HG03521 (cell line): ENCODE results near the gene NPM3.
"Not testable (repeated sequence)": the region's sequence is repeated elsewhere in the genome, so short reads cannot be mapped to it uniquely, and the experiment has no call there.

Source experiments
- ATAC-seq: cut with Tn5 transposase; IDR thresholded peaks from one replicate; pipeline ENCODE4 v1.9.1; 2021; ENCODE audit warnings: mild to moderate bottlenecking, moderate library complexity; ENCODE audit not compliant: unreplicated experiment

Gene NPM3

DNA sequence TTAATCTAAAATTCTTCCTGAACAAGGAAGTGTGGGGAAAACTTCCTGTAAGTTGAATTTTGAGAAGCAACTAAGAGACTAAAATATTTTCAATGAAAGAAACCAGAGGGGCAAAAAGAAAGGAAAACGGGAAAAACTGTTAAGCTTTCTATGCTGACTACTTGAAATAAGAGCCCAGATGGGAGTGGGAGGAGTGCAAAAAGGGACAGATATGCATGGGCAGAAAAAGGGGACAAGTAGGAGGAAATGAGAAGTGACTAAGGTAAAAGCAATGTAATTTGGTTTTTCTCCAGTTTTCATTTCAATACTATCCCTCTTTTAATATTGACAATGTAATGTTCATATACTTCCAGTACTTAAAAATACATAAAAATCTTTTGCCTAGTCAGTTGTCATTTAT is 23.9 kb upstream of the NPM3 start:
- no peak for ATAC-seq

- no peak for ATAC-seq
Measured at GRCh38 chr10:101803511-101803910, 20.3 kb upstream of the NPM3 start.

- ATAC-seq: no peak
Measured at GRCh38 chr10:101797403-101798059, 14.3 kb upstream of the NPM3 start.

DNA sequence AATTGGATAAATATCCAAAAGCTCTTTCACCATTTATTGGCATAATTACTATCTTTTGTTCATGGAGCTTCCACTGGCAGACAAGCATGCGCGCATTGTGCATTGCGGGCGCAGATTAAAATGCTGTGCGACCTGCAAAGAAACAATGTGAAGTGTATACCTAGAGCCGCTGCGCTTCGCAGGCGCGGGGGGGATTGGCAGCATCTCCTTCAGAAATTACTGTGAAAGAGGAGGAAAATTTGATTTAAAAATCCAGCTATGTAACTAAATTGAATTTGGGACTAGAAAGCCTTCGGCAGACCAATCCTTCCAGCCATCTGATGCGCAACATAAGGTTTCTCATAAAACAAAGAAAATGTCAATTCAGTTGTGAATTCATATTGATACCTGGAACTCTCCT is 10.3 kb upstream of the NPM3 start:
- ATAC-seq: no peak

- no peak for ATAC-seq
Measured at GRCh38 chr10:101789686-101790085, 6.4 kb upstream of the NPM3 start.

DNA sequence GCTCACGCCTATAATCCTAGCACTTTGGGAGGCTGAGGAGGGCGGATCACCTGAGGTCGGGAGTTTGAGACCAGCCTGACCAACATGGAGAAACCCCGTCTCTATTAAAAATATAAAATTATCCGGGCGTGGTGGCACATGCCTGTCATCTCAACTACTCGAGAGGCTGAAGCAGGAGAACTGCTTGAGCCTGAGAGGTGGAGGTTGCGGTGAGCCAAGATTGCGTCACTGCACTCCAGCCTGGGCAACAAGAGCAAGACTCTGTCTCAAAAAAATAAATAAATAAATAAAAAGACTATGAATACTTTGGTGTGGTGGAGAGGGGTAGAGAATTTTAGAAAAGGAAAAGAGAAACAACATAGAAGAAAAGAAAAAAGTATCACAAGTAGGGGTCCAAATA is 6.0 kb upstream of the NPM3 start:
- ATAC-seq: not testable (repeated sequence)

- ATAC-seq: no peak
Measured at GRCh38 chr10:101785801-101786200, 2.6 kb upstream of the NPM3 start.

GRCh38 chr10:101784558-101784957 is 1.3 kb upstream of the NPM3 start:
- ATAC-seq: no peak

DNA sequence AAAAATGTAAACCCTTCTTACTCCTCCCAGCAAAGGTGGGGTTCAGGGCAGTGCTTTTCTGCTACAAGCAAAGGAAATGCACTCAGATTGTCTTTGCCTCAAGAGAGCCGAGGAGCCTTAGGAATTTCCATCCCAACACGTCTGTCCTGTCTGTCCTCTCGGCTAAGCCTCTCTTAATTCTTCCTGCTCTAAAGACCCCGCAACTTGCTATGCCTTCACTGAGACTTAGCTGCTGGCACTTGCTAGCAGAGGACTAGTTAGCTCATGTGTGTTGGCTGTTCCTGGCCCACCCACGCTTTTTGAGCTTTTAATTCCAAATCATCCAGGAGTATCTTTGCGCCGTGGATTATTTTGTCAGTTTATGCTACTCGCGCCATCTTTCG is 481 bp upstream of the NPM3 start:
- no peak for ATAC-seq

DNA sequence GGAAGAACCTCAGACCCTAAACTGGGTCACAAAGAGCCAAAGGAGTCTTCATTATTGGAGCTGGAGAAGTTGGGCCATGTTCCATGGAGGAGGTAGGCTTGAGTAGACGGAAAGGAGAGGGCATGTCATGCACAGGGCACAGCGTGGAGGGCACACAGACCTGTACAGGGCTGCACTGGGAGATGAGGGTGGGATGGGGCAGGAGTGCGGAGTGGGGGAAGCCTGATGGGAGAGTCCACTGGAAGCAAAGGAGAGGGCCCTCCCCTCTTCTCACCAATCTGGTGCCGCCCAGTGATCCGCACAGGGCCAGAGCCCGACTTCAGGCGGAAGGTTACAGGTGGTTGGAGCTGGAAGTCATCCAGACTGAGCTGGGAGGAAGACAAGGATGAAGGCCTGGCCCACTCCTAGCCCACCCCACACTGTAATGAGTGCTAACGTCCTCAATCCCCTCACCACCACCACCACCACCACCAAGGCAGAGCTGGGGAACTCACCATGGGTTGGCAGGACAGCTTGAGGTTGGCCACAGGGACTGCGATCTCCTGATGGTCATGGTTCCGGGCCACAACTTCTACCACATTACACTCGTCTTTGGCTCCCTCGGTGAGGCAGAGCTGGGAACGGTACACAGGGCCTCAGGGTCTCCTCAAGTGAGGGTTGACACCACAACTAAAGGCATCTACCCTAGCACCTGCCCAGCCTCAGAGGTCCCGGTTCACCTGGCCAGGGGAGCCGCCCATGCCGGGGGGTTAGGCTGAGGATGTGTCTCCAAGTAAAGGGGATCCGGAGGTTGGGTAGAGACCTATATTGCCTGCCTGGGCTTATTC is 1.0 kb downstream of the NPM3 start:
- no peak for ATAC-seq

DNA sequence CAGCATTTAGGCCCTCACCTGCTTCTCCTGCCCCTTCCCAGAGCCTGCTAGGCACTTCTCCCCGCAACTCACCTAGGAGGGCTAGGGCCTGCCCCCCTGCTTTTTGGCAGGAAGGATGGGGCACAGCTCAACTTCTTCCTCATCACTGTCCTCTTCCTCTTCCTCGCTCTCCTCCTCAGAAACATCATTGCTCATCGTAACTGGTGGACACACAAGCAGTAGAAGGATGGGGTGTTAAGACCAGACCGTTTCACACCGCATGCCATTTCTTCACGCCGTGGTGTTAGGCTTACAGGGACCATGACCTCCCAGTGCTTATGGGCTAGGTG is 1.6 kb downstream of the NPM3 start:
- no peak for ATAC-seq

GRCh38 chr10:101780818-101781654 is 2.2 kb downstream of the NPM3 start:
- ATAC-seq: no peak

GRCh38 chr10:101780187-101780817 is 2.9 kb downstream of the NPM3 start:
- ATAC-seq: no peak

DNA sequence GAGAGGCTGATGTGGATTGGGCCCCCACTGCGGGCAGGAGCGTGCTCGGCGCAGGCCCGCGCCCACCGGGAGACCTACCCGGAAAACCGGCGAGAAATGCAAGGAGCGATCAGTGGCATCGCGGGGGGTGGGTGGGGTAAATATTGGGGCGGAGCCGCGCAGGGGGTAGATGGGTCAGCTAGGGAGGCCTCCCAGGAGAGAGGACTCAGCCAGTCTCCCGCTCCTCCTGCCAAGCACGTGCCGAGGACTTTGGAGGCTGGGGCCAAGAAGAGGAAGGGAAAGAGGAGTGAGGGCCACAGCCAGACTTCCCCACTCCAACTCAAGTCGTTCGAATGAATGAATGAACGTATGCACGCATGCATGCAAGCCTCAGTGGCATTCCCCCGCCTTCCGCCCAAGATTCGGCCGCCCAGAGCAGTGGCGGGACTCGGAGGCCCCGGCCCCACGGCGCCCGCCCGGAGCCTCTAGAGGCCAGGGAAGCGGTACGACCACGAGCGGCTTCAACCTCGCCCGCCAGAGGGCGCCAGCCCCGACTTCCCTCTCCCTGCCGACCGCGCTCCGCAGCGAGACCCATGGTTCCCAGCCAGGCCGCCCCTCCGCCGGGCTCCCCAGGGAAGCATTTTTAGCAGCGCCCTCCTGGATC is 3.6 kb downstream of the NPM3 start:
- ATAC-seq: peak; percentile 37

DNA sequence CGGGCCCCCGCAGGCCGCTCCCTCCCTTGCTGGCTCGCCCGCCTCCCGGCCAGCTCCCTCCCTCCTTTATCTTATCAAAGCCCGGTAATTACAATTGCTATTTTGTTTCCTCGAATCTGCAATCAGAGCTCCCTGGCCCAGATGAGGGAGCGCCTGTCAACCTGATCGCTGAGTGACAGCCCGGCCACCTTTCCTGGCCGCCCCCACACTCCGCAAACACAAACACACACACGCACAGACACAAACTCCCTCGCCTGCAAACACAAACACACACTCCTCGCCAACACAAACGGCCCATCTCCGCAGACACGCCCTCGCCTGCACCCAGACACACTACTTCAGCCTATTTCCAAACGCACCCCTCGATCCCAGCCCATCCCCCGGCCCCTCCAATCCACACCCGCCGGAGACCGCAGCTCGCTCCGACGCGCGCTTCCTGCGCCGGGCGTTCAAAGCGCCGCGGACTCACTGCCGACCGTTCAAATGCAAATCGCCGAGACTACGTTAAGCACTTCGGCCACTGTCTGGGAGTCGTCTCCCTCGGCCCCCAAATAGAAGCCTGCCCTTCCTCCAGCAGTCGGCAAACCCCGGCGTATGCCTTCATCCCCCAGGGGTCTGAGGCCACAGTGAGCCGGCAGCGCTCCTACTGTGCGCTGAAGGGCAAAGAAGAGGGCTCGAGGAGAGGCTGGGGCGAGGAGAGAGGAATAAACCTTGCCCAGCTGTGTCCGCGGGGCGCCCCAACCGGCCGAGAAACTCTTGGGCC is 4.3 kb downstream of the NPM3 start:
- ATAC-seq: no peak

DNA sequence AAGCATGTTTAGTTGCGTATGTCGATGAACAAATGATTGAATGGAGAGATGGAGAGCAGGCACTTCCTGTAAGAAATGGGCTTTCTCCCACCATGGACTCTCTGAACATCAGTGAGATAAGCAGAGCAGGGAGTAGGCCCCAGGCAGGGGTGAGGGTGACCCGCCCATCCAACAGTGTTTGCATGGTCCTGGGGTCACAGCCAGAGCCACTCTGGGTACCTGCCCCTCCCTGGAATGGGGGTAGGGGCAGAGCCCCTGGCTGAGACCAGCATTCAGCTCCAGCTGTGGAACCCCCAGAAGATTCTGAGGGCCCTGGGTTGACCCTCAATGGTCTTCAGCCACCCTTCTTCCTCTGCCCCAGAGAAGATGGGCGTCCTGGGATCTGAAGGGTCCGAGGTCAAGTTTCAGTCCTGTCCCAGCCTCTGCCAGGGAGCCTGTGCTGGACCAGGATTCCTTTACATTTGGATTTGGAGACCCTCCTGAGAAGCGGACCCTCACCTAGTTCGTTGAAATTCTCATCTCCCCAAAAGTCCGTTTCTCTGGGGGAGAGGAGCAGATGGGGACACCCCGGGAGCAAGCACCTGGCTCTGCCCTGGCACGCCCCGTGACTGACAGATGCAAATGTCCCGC is 5.0 kb downstream of the NPM3 start:
- ATAC-seq: no peak

DNA sequence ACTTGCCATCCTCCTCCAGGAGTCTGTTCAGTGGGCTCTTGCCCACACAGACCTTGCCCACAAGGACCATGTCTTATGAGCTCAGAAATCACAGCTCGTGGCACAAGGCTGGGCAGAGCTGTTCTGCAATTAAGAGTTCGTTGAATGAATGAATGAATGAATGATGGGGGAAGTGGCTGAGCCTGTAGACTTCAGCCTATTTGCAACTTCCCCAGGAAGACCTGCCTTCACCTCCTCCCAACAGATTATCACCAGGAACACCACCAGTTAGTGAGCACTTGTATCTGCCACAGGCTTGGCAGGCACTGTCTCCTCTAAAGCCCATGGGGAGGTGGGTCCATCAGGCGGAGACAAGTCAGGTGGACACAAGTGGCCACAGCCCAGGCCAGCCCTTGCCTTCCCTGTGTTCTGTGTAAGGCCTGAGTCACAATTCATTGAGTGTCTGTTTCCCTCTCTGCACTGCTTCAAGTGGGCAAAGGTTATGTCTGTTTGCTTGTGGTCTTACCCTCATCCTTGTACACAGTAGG is 5.6 kb downstream of the NPM3 start:
- ATAC-seq: no peak

- ATAC-seq: no peak
Measured at GRCh38 chr10:101776161-101776817, 7.0 kb downstream of the NPM3 start.
